Activated CD4-positive, alpha-beta T cell treated with anti-CD3 and anti-CD28 coated beads, Interleukin-2, Interleukin-6, amounts not matched to agents 100 ng/mL and 50 ng/mL, durations not matched to agents 16 hours and 8 hours (primary cell): ENCODE measurements around the gene ASB6.
"Not testable (repeated sequence)": the region's sequence is repeated elsewhere in the genome, so short reads cannot be mapped to it uniquely, and the experiment has no call there.

Source experiments
- DNase-seq: peaks from one replicate; pipeline ENCODE4 v3.0.0-alpha.2; 2020

Gene ASB6

DNA sequence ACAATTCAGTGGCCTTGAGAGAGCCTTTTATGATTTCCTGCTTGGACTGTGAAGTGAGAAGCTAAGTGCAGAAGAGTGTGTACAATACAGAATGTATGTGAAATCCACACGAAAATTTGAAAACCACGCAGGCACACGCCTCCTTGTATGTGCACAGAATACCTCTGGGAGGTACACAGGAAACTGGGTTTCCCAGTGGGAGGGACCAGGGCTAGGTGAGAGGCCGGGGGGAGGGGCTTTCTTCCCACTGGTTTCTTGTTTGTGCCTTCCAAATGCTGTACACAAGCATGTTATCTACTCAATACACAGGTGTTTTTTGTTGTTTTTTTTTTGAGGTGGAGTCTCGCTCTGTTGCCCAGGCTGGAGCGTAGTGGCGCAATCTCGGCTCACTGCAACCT lies 37.2 kb downstream of the ASB6 start:
- no peak for DNase-seq

- DNase-seq, result no peak
Observed at GRCh38 chr9:129604056-129604765, 37.7 kb downstream of the ASB6 start.

DNA sequence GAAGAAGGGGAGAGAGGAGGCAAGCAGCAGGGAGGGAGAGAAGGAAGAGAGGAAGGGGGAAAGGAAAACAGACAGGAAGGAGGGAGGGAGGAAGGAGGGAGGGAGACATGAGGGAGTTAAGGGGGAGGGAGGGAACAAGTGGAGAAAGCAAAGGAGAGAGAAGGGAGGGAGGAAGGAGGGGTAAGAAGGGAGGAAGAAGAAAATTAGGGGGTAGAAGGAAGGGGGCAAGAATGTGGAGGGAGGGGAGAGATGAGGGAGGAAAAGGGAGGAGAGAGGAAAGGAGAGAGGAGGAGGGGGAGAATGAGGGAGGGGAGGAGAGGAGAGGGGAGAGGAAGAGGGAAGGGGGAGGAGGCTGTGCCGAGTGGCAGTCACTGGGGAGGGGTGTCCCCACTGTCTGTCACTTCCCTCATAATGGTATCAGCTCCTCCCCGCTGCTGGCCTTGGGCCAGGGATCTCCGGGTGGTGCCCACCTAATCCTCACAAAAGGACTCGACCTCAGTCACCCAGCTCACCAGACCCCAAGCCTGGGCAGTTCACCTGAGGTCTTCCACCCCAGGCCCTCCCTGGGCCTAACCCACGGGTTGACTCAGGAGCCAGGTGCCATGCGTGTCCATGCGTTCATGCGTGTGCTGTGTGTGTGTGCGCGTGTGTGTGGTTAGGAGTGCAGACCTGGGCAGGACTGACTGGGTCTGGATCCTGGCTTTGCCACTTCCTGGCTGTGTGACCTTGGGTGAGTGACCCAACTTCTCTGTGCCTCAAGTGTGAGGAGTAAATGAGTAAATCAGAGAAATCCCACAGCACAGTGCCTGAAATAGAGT lies 39.1 kb downstream of the ASB6 start:
- no peak for DNase-seq

DNA sequence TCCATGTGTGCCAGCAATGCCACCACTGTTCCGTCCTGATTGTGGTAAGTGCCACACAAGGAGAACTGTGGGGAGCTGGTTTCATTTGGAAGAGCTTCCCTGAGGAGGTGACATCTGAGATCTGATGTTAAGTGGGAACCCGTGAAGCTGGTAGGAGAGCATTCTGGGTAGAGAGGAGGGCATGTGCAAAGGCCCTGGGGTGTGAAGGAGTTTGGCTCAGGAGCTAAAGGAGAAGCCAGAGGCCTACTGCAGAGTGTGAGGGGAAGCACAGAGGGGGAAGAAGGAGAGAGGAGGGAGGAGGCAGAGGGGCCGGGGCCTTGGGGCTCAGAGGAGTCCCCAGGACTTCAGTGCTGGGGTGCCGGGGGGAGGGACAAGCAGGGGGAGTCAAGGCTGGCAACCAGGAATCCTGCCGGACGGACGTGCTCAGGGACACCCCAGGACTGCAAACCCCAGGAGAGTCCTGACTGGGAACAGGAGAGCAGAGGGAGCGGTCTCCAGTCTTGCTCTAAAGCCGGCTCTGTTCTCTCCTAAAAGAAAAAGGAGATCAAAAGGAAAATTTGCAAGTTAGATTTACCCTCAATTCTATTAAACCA lies 40.8 kb downstream of the ASB6 start:
- no peak for DNase-seq

DNA sequence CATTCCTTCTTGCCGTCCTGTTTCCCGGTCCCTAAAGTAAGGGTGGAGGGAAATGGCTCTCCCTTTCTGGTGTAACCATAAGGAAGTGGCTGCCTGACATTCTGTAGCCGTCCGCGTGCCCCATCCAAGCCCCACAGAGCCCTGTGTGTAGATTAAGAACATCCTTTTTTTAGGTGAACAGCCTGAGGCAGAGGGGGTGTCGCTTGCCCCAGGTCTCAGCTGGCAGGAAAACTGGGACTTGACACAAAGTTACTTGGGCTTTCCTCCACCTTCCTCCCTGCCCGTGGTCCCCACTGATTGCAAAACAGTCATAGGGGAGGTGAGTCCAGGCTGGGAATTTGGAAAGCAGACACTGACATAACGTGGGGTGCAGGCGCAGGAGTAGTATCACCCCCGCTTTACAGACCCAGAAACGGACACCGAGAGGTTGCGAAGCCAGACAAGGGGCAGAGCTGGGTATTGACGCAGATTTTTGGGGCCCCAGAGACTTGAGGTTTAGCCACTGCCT lies 43.8 kb downstream of the ASB6 start:
- DNase-seq, result no peak

DNA sequence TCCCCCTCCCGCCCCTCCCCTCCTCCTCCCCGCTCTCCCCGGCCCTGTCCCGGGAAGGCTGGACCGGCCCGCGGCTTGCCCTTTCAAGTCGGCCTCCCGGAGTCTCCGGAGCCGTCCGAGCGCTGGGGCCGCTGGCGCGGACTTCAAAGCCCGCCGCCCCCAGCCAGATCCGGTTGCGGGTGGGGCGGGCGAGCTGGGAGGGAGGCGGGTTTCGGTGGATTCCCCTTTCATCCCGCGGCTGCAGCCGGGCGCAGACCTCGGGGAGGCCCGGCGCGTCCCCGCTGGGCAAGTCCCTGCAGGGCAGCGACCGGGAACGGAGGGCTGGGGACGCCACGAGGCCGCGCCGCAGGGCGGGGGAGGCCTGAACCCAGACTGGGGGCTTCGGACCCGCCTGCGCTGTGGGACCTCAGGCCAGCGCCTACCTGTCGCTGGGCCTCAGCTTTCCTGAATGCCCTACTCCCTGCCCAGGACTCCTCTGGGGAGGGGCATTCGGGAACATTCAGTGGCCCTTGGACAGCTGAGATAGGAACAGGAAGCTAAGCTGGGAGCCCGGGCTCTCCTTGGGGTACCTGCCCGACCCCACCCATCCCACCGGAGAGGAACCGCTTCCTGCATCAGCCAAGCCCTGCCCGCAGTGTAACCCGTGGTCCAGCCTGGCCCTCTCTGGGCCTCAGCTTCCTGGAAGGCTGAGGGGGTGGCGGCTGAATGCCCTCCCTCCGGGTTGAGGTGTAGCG lies 44.4 kb downstream of the ASB6 start:
- no peak for DNase-seq

GRCh38 chr9:129596541-129597331 lies 45.2 kb downstream of the ASB6 start:
- no peak for DNase-seq

- DNase-seq, result no peak
Observed at GRCh38 chr9:129595903-129596540, 45.9 kb downstream of the ASB6 start.

DNA sequence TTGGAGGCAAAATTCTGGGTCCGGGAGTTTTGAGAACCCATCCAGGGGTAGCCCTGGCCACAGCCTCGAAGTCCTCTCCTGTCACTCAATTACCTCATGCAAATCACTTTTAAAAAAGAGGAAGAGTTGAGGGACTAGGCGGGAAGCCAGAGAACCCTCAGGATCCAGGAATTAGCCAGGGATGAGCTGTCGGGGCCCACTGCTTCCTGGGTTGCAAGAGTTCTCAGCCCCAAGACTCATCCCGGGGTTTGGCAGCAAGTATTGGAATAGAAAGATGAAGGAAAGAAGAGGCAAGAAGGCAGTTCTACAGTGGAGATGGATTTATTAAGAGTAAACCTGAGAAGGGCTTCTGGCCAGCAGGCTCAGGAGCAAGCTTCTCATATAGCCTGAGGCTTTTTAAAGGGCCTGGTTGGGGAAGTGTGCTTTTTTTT lies 46.6 kb downstream of the ASB6 start:
- no peak for DNase-seq

GRCh38 chr9:129594632-129595031 lies 47.3 kb downstream of the ASB6 start:
- DNase-seq, result no peak

- not testable (repeated sequence) for DNase-seq
Observed at GRCh38 chr9:129592790-129593189, 49.2 kb downstream of the ASB6 start.

- DNase-seq, result no peak
Observed at GRCh38 chr9:129591916-129592315, 50.0 kb downstream of the ASB6 start.

GRCh38 chr9:129590466-129590865 lies 51.5 kb downstream of the ASB6 start:
- no peak for DNase-seq

DNA sequence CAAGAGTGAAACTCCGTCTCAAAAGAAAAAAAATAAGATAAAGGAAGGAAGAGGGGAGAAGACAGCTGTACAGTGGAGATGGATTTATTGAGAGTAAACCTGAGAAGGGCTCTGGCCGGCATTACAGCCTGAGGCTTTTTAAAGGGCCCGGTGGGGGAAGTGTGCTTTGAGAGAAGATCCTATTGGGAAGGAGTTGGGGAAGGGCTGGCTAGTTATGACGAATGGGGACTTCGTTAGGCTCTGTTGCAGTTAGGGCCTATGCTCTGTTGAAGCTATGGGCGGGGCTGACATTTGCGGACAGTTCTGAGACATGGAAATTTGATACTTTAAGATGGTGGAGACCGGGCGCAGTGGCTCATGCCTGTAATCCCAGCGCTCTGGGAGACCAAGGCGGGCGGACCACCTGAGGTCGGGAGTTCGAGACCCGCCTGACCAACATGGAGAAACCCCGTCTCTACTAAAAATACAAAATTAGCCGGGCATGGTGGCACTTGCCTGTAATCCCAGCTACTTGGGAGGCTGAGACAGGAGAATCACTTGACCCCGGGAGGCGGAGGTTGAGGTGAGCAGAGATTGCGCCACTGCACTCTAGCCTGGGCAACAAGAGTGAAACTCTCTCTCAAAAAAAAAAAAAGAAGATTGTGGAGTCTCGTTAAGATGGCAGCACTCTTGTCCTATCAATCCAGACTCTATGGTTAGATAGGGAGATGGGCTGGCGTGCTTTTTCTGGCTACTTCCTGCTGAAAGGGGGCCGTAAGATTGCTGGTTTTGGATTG lies 54.3 kb downstream of the ASB6 start:
- DNase-seq, result no peak

DNA sequence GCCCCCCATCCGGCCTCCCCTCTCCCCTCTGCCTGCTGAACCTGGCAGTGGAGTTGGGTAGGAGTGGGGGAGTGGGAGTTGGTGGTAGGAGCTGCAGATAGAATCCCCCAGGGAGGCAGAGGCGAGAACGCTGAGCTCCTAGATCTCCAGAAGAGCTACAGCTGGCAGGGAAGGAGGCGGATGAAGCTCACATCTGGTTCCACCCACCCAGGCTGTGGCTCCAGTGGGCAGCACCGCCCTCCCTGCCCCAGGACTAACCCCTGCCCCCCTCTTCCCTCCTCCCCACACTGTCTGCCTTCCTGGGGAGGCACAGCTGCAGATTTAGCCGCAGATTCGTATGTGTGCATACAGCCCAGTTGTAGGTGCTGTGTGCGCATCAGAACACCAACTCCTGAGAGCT lies 55.3 kb downstream of the ASB6 start:
- DNase-seq, result no peak

- DNase-seq, result no peak
Observed at GRCh38 chr9:129586245-129586644, 55.7 kb downstream of the ASB6 start.

- DNase-seq, result no peak
Observed at GRCh38 chr9:129585352-129585751, 56.6 kb downstream of the ASB6 start.
